Body of pancreas (tissue), 4 donors: Measurements from ENCODE around the gene STIM1.

Experiments
- POLR2A ChIP-seq, 3 donors: fragments of 450-650 bp; IDR thresholded peaks; one replicate each; pipeline ENCODE4 v1.6.1; 2016; ENCODE audit warnings: antibody characterized with exemption in 3 of 3, mild to moderate bottlenecking in 2 of 3
- TF ChIP-seq, protein P1 (sequence below), 7 experiments: fragments of 450-650 bp in 4 of 7; fragments of 200-600 bp in 3 of 7; sonication (generic) in 3 of 7; IDR thresholded peaks; one replicate each; pipeline ENCODE4 v1.5.1; 2016 to 2019; ENCODE audit warnings: antibody characterized with exemption in 7 of 7

- TF ChIP-seq, protein P1, sequence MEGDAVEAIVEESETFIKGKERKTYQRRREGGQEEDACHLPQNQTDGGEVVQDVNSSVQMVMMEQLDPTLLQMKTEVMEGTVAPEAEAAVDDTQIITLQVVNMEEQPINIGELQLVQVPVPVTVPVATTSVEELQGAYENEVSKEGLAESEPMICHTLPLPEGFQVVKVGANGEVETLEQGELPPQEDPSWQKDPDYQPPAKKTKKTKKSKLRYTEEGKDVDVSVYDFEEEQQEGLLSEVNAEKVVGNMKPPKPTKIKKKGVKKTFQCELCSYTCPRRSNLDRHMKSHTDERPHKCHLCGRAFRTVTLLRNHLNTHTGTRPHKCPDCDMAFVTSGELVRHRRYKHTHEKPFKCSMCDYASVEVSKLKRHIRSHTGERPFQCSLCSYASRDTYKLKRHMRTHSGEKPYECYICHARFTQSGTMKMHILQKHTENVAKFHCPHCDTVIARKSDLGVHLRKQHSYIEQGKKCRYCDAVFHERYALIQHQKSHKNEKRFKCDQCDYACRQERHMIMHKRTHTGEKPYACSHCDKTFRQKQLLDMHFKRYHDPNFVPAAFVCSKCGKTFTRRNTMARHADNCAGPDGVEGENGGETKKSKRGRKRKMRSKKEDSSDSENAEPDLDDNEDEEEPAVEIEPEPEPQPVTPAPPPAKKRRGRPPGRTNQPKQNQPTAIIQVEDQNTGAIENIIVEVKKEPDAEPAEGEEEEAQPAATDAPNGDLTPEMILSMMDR (IDR thresholded peaks at IDR 0.05), result peak in 1 of 7 experiments; percentile 7
- peak; percentile 20 to 81 (median 81) for TF ChIP-seq POLR2A (IDR thresholded peaks at IDR 0.05)
Observed at GRCh38 chr11:4094348-4095291, 239.2 kb downstream of the STIM1 start, which contains the start of gene RRM1.
